A172 (cell line): ENCODE results near the gene UQCRH. TPM values are rescaled to one million over a fixed set of nuclear protein-coding genes. Genes with fewer than 3 reads are reported as not detected.

Experiments
- DNase-seq: peaks from one replicate; pipeline ENCODE4 v3.0.0-alpha.2; 2015; ENCODE audit warnings: low spot score
- total RNA-seq: library from RNA; depleted of rRNA; stranded (reverse); fragments of >200 nt; shearing (Covaris generic); gene quantifications from 2 replicates; pipeline ENCODE4 v1.2.3, GENCODE V29; 2014; rRNA removed

UQCRH gene
- total RNA-seq: 534 and 595 TPM in 2 replicates

GRCh38 chr1:46303038-46303871 lies at the start of gene UQCRH, which contains the start of gene LRRC41:
Gene UQCRH (plus strand): TSS chr1:46303698. CDS start chr1:46303767, 69 bp downstream.
Gene LRRC41 (minus strand): TSS chr1:46303616. CDS start chr1:46303322, 294 bp downstream.
- DNase-seq: peak; percentile 95

GRCh38 chr1:46254668-46255067 lies 48.8 kb upstream of the UQCRH start:
- DNase-seq: no peak

GRCh38 chr1:46256523-46256922 lies 47.0 kb upstream of the UQCRH start:
- DNase-seq: no peak

GRCh38 chr1:46262508-46262907 lies 41.0 kb upstream of the UQCRH start:
- DNase-seq: no peak

- DNase-seq: no peak
Measured at GRCh38 chr1:46263146-46263545, 40.4 kb upstream of the UQCRH start.

- DNase-seq: no peak
Measured at GRCh38 chr1:46268578-46268977, 34.9 kb upstream of the UQCRH start.

- DNase-seq: no peak
Measured at GRCh38 chr1:46274225-46275029, 29.1 kb upstream of the UQCRH start.

- DNase-seq: no peak
Measured at GRCh38 chr1:46275030-46275337, 28.5 kb upstream of the UQCRH start.

GRCh38 chr1:46277658-46278373 lies 25.7 kb upstream of the UQCRH start:
- DNase-seq: no peak

- DNase-seq: peak; percentile 58
Measured at GRCh38 chr1:46278807-46279206, 24.7 kb upstream of the UQCRH start.

- DNase-seq: no peak
Measured at GRCh38 chr1:46280092-46280491, 23.4 kb upstream of the UQCRH start.

GRCh38 chr1:46281021-46281420 lies 22.5 kb upstream of the UQCRH start:
- no peak for DNase-seq

- no peak for DNase-seq
Measured at GRCh38 chr1:46284058-46284457, 19.4 kb upstream of the UQCRH start.

- DNase-seq: no peak
Measured at GRCh38 chr1:46284597-46285564, 18.6 kb upstream of the UQCRH start.

GRCh38 chr1:46285730-46286477 lies 17.6 kb upstream of the UQCRH start:
- DNase-seq: no peak

GRCh38 chr1:46288485-46289133 lies 14.9 kb upstream of the UQCRH start:
- no peak for DNase-seq

GRCh38 chr1:46289134-46289494 lies 14.4 kb upstream of the UQCRH start:
- no peak for DNase-seq

GRCh38 chr1:46289976-46290375 lies 13.5 kb upstream of the UQCRH start:
- DNase-seq: no peak

GRCh38 chr1:46295306-46295705 lies 8.2 kb upstream of the UQCRH start:
- DNase-seq: no peak

- no peak for DNase-seq
Measured at GRCh38 chr1:46298387-46298786, 5.1 kb upstream of the UQCRH start.
